Loucy (cell line): ENCODE data around the gene CPEB2.

Experiments used
- EZH2phosphoT487 ChIP-seq: fragments of 200-600 bp; IDR thresholded peaks from 2 replicates; pipeline ENCODE4 v1.6.1; 2018; ENCODE audit warnings: antibody characterized with exemption, mild to moderate bottlenecking, moderate library complexity, borderline replicate concordance
- TF ChIP-seq, protein P1 (sequence below): fragments of 200-600 bp; sonication (generic); conservative IDR thresholded peaks from 2 replicates; pipeline ENCODE4 v1.5.1; 2014; ENCODE audit warnings: mild to moderate bottlenecking, antibody characterized with exemption, low read length

DNA sequence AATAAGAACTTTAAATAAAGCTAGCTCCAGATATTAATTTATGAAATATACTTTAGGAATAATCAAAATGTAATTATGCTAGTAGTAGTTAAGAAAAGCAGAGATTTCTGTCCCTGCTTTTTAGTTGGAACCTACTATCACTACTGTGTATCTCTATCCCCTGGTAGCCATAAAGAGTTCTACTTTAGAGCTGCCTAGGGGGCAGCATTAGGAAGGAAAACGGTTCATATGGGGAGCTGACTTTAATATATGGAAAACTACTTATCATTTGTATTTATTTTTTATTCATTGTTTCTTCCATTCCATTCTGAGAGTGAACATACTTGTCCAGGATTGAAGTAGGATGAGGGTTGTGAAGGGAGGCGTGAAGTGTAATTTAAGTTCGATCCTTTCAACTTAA is 40.9 kb downstream of the CPEB2 start:
- TF ChIP-seq, protein P1, sequence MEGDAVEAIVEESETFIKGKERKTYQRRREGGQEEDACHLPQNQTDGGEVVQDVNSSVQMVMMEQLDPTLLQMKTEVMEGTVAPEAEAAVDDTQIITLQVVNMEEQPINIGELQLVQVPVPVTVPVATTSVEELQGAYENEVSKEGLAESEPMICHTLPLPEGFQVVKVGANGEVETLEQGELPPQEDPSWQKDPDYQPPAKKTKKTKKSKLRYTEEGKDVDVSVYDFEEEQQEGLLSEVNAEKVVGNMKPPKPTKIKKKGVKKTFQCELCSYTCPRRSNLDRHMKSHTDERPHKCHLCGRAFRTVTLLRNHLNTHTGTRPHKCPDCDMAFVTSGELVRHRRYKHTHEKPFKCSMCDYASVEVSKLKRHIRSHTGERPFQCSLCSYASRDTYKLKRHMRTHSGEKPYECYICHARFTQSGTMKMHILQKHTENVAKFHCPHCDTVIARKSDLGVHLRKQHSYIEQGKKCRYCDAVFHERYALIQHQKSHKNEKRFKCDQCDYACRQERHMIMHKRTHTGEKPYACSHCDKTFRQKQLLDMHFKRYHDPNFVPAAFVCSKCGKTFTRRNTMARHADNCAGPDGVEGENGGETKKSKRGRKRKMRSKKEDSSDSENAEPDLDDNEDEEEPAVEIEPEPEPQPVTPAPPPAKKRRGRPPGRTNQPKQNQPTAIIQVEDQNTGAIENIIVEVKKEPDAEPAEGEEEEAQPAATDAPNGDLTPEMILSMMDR = peak; percentile 53
- no peak for TF ChIP-seq EZH2phosphoT487
